Esophagus squamous epithelium (tissue), 5 donors: ENCODE data around the gene PGLYRP2. TPM values are rescaled to one million over a fixed set of nuclear protein-coding genes. Genes with fewer than 3 reads are reported as not detected.

Experiments
- DNase-seq: peaks from one replicate; lab custom pipeline; 2025; lab: John Stamatoyannopoulos, UW
- H3K27ac ChIP-seq, 4 donors: fragments of 200-600 bp; sonication (generic); one replicate each; pipeline ENCODE4 v1.5.1; 2016 to 2019; ENCODE audit warnings: mild to moderate bottlenecking in 1 of 4
- H3K27me3 ChIP-seq, 4 donors: fragments of 200-600 bp; sonication (generic); 1 replicate in 3 of 4; 2 replicates in 1 of 4; pipeline versions ENCODE4 v1.5.1 to v1.6.0; 2017 to 2021; ENCODE audit warnings: antibody characterized with exemption in 1 of 4
- H3K36me3 ChIP-seq, 3 donors: fragments of 200-600 bp; sonication (generic); one replicate each; pipeline ENCODE4 v1.5.1; 2016 to 2019
- H3K4me1 ChIP-seq, 3 donors: fragments of 200-600 bp; sonication (generic); one replicate each; pipeline ENCODE4 v1.5.1; 2017 to 2019
- H3K4me3 ChIP-seq, 4 donors: fragments of 200-600 bp; sonication (generic); 1 replicate in 3 of 4; 2 replicates in 1 of 4; pipeline ENCODE4 v1.5.1; 2016 to 2019; ENCODE audit warnings: mild to moderate bottlenecking in 2 of 4, moderate library complexity in 1 of 4
- H3K9me3 ChIP-seq, 3 donors: fragments of 200-600 bp; sonication (generic); one replicate each; pipeline ENCODE4 v1.5.1; 2016 to 2019
- CTCF ChIP-seq, 6 experiments: fragments of 450-650 bp in 4 of 6; fragments of 200-600 bp in 2 of 6; sonication (generic) in 2 of 6; IDR thresholded peaks; one replicate each; pipeline ENCODE4 v1.5.1; 2016 to 2019; ENCODE audit warnings: antibody characterized with exemption in 6 of 6, mild to moderate bottlenecking in 4 of 6, moderate library complexity in 4 of 6
- POLR2A ChIP-seq, 4 donors: fragments of 450-650 bp; IDR thresholded peaks; one replicate each; pipeline ENCODE4 v1.6.1; 2017; ENCODE audit warnings: antibody characterized with exemption in 4 of 4, mild to moderate bottlenecking in 4 of 4, moderate library complexity in 3 of 4
- WGBS, 2 donors: methylation state at CpG; one replicate each; pipeline ENCODE4 v1.1.5; 2018; 5-methylcytosine and 5-hydroxymethylcytosine counted together
- intact Hi-C: fragments of 100-400 bp; cut with DNase I; formaldehyde crosslinking; loops from one replicate; pipeline ENCODE4 v1.15.0; 2022
- total RNA-seq, 4 donors: library from RNA; depleted of rRNA; stranded (reverse); fragments of >200 nt; gene quantifications; one replicate each; pipeline ENCODE4 v1.1.0, GENCODE V29; 2016
- donor health status: DM: yes; HTN: yes; CAD: no.

Gene PGLYRP2
- not detected for total RNA-seq

- intact Hi-C loops = no loop called here
- Histone ChIP-seq H3K9me3 (no peaks in the 10 kb centered on the region), H3K4me3 (no peak within 1 kb of the TSS), H3K27me3 (no peaks in the 10 kb centered on the region), H3K36me3 (no peaks in the 10 kb centered on the region), H3K27ac (no peak within 1 kb of the TSS), H3K4me1 (peaks cover 0 to 8% (median 0%) of the 10 kb centered on the region in 3 donors)
- 45 to 49% methylated on average over 4 to 6 of the region's 16 CpGs for WGBS, 2 donors
- no peak for DNase-seq
- TF ChIP-seq POLR2A (IDR thresholded peaks at IDR 0.05) (no peak), CTCF (IDR thresholded peaks at IDR 0.05) (peak in 4 of 6 experiments; percentile 15 to 60 (median 34))
Observed at GRCh38 chr19:15479391-15480345, at the start of gene PGLYRP2. Gene PGLYRP2, minus strand, starts transcription at chr19:15479501. Its CDS starts 130 bp downstream, at chr19:15479371.

- DNase-seq = no peak
- TF ChIP-seq POLR2A (IDR thresholded peaks at IDR 0.05) (no peak), CTCF (IDR thresholded peaks at IDR 0.05) (no peak)
- intact Hi-C loops = no loop called here
- Histone ChIP-seq H3K4me1 (peaks cover 1 to 8% (median 3%) of the 10 kb centered on the region in 3 donors), H3K27ac (peak overlapping the region in 1 of 4 donors; percentile 13), H3K36me3 (no peaks in the 10 kb centered on the region), H3K9me3 (no peaks in the 10 kb centered on the region), H3K4me3 (no peak overlapping the region), H3K27me3 (peaks cover 0 to 10% (median 0%) of the 10 kb centered on the region in 4 donors)
- WGBS, 2 donors = 62 to 82% methylated on average over 2 of the region's 3 CpGs
Observed at GRCh38 chr19:15527705-15528104, 48.4 kb upstream of the PGLYRP2 start.

- intact Hi-C loops = no loop called here
- Histone ChIP-seq H3K27ac (no peak overlapping the region), H3K4me1 (peaks cover 0 to 7% (median 0%) of the 10 kb centered on the region in 3 donors), H3K27me3 (peaks cover 0 to 15% (median 0%) of the 10 kb centered on the region in 4 donors), H3K4me3 (no peak overlapping the region), H3K36me3 (no peaks in the 10 kb centered on the region), H3K9me3 (no peaks in the 10 kb centered on the region)
- TF ChIP-seq CTCF (IDR thresholded peaks at IDR 0.05) = no peak
- no peak for TF ChIP-seq POLR2A (IDR thresholded peaks at IDR 0.05)
- 65 to 74% methylated on average over 2 of the region's 2 CpGs for WGBS, 2 donors
- DNase-seq = no peak
Observed at GRCh38 chr19:15526408-15526807, 47.1 kb upstream of the PGLYRP2 start.

- intact Hi-C loops = no loop called here
- peaks cover 0 to 7% (median 0%) of the 10 kb centered on the region in 4 donors for H3K27me3 ChIP-seq
- H3K36me3 ChIP-seq = no peaks in the 10 kb centered on the region
- peaks cover 0 to 7% (median 0%) of the 10 kb centered on the region in 3 donors for H3K4me1 ChIP-seq
- H3K9me3 ChIP-seq = no peaks in the 10 kb centered on the region
- no peak for TF ChIP-seq CTCF (IDR thresholded peaks at IDR 0.05)
- TF ChIP-seq POLR2A (IDR thresholded peaks at IDR 0.05) = no peak
- no peak for DNase-seq
- WGBS, 2 donors = 87 to 91% methylated on average over 6 to 8 of the region's 15 CpGs
- no peak overlapping the region for H3K27ac ChIP-seq
- H3K4me3 ChIP-seq = no peak overlapping the region
Observed at GRCh38 chr19:15525291-15525690, 46.0 kb upstream of the PGLYRP2 start.

- intact Hi-C loops = no loop called here
- TF ChIP-seq POLR2A (IDR thresholded peaks at IDR 0.05) (no peak), CTCF (IDR thresholded peaks at IDR 0.05) (no peak)
Observed at GRCh38 chr19:15524781-15525180, 45.5 kb upstream of the PGLYRP2 start.

More at GRCh38 chr19:15524781-15525180, 45.5 kb upstream of the PGLYRP2 start:
- peaks cover 0 to 5% (median 0%) of the 10 kb centered on the region in 4 donors for H3K27me3 ChIP-seq
- 73 to 83% methylated on average over 4 to 5 of the region's 5 CpGs for WGBS, 2 donors
- H3K36me3 ChIP-seq = no peaks in the 10 kb centered on the region
- peaks cover 0 to 7% (median 0%) of the 10 kb centered on the region in 3 donors for H3K4me1 ChIP-seq
- H3K9me3 ChIP-seq = no peaks in the 10 kb centered on the region
- H3K4me3 ChIP-seq = no peak overlapping the region
- no peak for DNase-seq
- H3K27ac ChIP-seq = no peak overlapping the region
